IMR-90 (cell line): Measurements from ENCODE around the gene CSTB. TPM values are rescaled to one million over a fixed set of nuclear protein-coding genes. Genes with fewer than 3 reads are reported as not detected.

ENCODE experiments used
- ATAC-seq: fragments of 200-7000 bp; cut with Tn5 transposase; 2 replicates; pipeline ENCODE4 v1.9.1; 2020; ENCODE audit warnings: low read depth, mild to moderate bottlenecking, moderate library complexity
- BruUV-seq: library from RNA; stranded (reverse); fragments of 400-500 nt; replicated peaks from 2 replicates; lab custom pipeline; 2021; lab: Mats Ljungman, UMichigan
- CTCF ChIA-PET: fragments of 300-600 bp; formaldehyde crosslinking; extraction: SDS; loops from one replicate; lab custom pipeline; 2021; ENCODE audit warnings: antibody characterized with exemption; lab: Yijun Ruan, JAX
- POLR2A ChIA-PET: fragments of 300-600 bp; sonication (Branson Sonifier 250); formaldehyde crosslinking; loops from one replicate; lab custom pipeline; 2022; ENCODE audit warnings: antibody characterized with exemption; ENCODE audit not compliant: unreplicated experiment; lab: Charles Lee
- DNase-seq: peaks from one replicate; pipeline ENCODE4 v3.0.0; 2013
- H2AFZ ChIP-seq: replicated peaks from 2 replicates; pipeline ENCODE3; 2013; ENCODE audit warnings: low read length, mild to moderate bottlenecking; ENCODE audit not compliant: poor library complexity
- H2AK5ac ChIP-seq: 2 replicates; pipeline ENCODE4 v1.6.1; 2013; ENCODE audit warnings: low read depth, low read length, inconsistent platforms
- H2AK9ac ChIP-seq: replicated peaks from 2 replicates; pipeline ENCODE3; 2013; ENCODE audit warnings: mild to moderate bottlenecking, low read depth, low read length, moderate library complexity; ENCODE audit not compliant: poor library complexity
- H2BK120ac ChIP-seq: 2 replicates; pipeline ENCODE4 v1.6.1; 2013; ENCODE audit warnings: low read depth, low read length, inconsistent platforms
- H2BK15ac ChIP-seq: 3 replicates; pipeline ENCODE4 v1.6.1; 2013; ENCODE audit warnings: low read depth, low read length, inconsistent platforms
- H2BK20ac ChIP-seq: 2 replicates; pipeline ENCODE4 v1.6.1; 2013; ENCODE audit warnings: low read depth, mild to moderate bottlenecking, inconsistent platforms, low read length, moderate library complexity
- H2BK5ac ChIP-seq: 2 replicates; pipeline ENCODE4 v1.6.1; 2013; ENCODE audit warnings: mild to moderate bottlenecking, low read depth, low read length, inconsistent platforms; ENCODE audit not compliant: poor library complexity, severe bottlenecking
- H3K14ac ChIP-seq: replicated peaks from 2 replicates; pipeline ENCODE4 v1.6.1; 2013; ENCODE audit warnings: low read depth, low read length, inconsistent platforms
- H3K18ac ChIP-seq: 2 replicates; pipeline ENCODE4 v1.6.1; 2013; ENCODE audit warnings: low read depth, low read length, control low read depth
- H3K23ac ChIP-seq: 2 replicates; pipeline ENCODE4 v1.6.1; 2013; ENCODE audit warnings: low read depth, low read length, inconsistent platforms
- H3K27ac ChIP-seq: 2 replicates; pipeline ENCODE4 v1.5.1; 2013; ENCODE audit warnings: mild to moderate bottlenecking, control low read depth, low read length; ENCODE audit not compliant: insufficient read depth
- H3K27me3 ChIP-seq: 2 replicates; pipeline ENCODE4 v1.6.1; 2013; ENCODE audit warnings: low read length; ENCODE audit not compliant: control insufficient read depth, insufficient read depth
- H3K36me3 ChIP-seq: 2 replicates; pipeline ENCODE4 v1.6.1; 2013; ENCODE audit warnings: low read length, mixed read lengths; ENCODE audit not compliant: control insufficient read depth, insufficient read depth
- H3K4ac ChIP-seq: 2 replicates; pipeline ENCODE4 v1.6.1; 2013; ENCODE audit warnings: low read depth, low read length, inconsistent platforms
- H3K4me1 ChIP-seq: 2 replicates; pipeline ENCODE4 v1.6.1; 2013; ENCODE audit warnings: low read length, mixed read lengths; ENCODE audit not compliant: control insufficient read depth, insufficient read depth
- H3K4me2 ChIP-seq: 2 replicates; pipeline ENCODE4 v1.6.1; 2013; ENCODE audit warnings: low read depth, mild to moderate bottlenecking, control low read depth, low read length, moderate library complexity
- H3K4me3 ChIP-seq: 2 replicates; pipeline ENCODE4 v1.5.1; 2013; ENCODE audit warnings: low read depth, mild to moderate bottlenecking, control low read depth, low read length, moderate library complexity; ENCODE audit not compliant: insufficient read depth
- H3K56ac ChIP-seq: 2 replicates; pipeline ENCODE4 v1.6.1; 2013; ENCODE audit warnings: low read length, inconsistent platforms; ENCODE audit not compliant: insufficient read depth; ENCODE audit errors: extremely low read depth
- H3K79me1 ChIP-seq, 2 experiments: 2 replicates each; pipeline ENCODE4 v1.6.1; 2013; ENCODE audit warnings: low read length in 2 of 2, inconsistent platforms in 1 of 2, low read depth in 1 of 2
- H3K9ac ChIP-seq: 2 replicates; pipeline ENCODE4 v1.6.1; 2013; ENCODE audit warnings: low read depth, low read length, control low read depth
- H3K9me1 ChIP-seq: 2 replicates; pipeline ENCODE4 v1.6.1; 2013; ENCODE audit warnings: low read length, inconsistent platforms; ENCODE audit not compliant: insufficient read depth
- H3K9me3 ChIP-seq: 2 replicates; pipeline ENCODE4 v1.6.1; 2013; ENCODE audit warnings: low read length; ENCODE audit not compliant: control insufficient read depth, insufficient read depth
- H4K20me1 ChIP-seq: 2 replicates; pipeline ENCODE4 v1.6.1; 2013; ENCODE audit warnings: low read length, inconsistent platforms; ENCODE audit not compliant: insufficient read depth
- H4K5ac ChIP-seq: 2 replicates; pipeline ENCODE4 v1.6.1; 2013; ENCODE audit warnings: mild to moderate bottlenecking, low read depth, low read length, control low read depth
- H4K8ac ChIP-seq, 2 experiments: 2 replicates each; pipeline ENCODE4 v1.6.1; 2013; ENCODE audit warnings: low read depth in 2 of 2, low read length in 2 of 2, control low read depth in 1 of 2, inconsistent platforms in 1 of 2
- H4K91ac ChIP-seq: 2 replicates; pipeline ENCODE4 v1.6.1; 2013; ENCODE audit warnings: low read depth, low read length, inconsistent platforms; ENCODE audit not compliant: insufficient read depth
- CEBPB ChIP-seq: IDR thresholded peaks from 2 replicates; pipeline ENCODE4 v1.6.1; 2012; ENCODE audit warnings: low read depth, low read length, improper control_type of control experiment
- MAZ ChIP-seq: IDR thresholded peaks from 2 replicates; pipeline ENCODE4 v1.6.1; 2012; ENCODE audit warnings: low read depth, mild to moderate bottlenecking, low read length, improper control_type of control experiment, moderate library complexity, borderline replicate concordance
- WGBS, 2 experiments: methylation state at CpG; one replicate each; pipeline versions ENCODE4 v1.1.5 to v1.1.7; 2013; ENCODE audit warnings: missing lambda C conversion rate in 2 of 2; ENCODE audit not compliant: insufficient read length in 1 of 2; ENCODE audit errors: extremely low coverage in 2 of 2; 5-methylcytosine and 5-hydroxymethylcytosine counted together
- dilution Hi-C: fragments of 300-500 bp; cut with HindIII; formaldehyde crosslinking; loops from one replicate; pipeline ENCODE4 v1.14.3; 2018; ENCODE audit warnings: low sequenced_read_pairs; ENCODE audit not compliant: unreplicated experiment
- in situ Hi-C: fragments of 300-500 bp; cut with MboI; formaldehyde crosslinking; loops from 3 replicates; pipeline ENCODE4 v1.14.3; 2019; ENCODE audit warnings: low sequenced_read_pairs, inconsistent platforms, mixed read lengths
- intact Hi-C: fragments of 100-400 bp; cut with micrococcal nuclease; formaldehyde crosslinking; loops from 2 replicates; pipeline ENCODE4 v1.10.0; 2022
- polyA plus RNA-seq, 3 experiments: library from polyadenylated mRNA; depleted of rRNA; stranded (reverse); fragments of >200 nt; gene quantifications; 2 replicates each; pipeline ENCODE4 v1.2.3, GENCODE V29; 2012; ENCODE audit warnings: low replicate concordance in 1 of 3
- total RNA-seq: library from RNA; depleted of rRNA; stranded (reverse); fragments of >200 nt; gene quantifications from 2 replicates; pipeline ENCODE4 v1.2.3, GENCODE V29; 2012

The CSTB gene
- total and polyA plus RNA-seq, 2 of the 4 experiments (the other 2 are of a cell fraction): 6.1 to 71.7 TPM

DNA sequence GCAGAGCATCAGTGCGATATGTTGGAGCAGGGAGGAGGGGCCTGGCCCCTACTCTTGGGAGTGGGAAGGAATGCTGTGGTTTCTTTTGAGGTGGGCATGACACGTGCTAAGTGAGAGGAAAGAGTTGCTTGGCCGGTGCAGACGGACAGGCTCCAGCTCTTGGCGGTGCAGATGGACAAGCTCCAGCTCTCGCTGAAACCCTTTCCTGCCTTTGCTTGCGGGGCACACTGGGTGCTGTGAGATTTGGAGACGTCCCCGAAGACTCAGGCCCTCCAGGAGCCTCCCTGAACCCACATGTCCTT, 41.2 kb downstream of the CSTB start (continued):
- TF ChIP-seq CEBPB: no peak

DNA sequence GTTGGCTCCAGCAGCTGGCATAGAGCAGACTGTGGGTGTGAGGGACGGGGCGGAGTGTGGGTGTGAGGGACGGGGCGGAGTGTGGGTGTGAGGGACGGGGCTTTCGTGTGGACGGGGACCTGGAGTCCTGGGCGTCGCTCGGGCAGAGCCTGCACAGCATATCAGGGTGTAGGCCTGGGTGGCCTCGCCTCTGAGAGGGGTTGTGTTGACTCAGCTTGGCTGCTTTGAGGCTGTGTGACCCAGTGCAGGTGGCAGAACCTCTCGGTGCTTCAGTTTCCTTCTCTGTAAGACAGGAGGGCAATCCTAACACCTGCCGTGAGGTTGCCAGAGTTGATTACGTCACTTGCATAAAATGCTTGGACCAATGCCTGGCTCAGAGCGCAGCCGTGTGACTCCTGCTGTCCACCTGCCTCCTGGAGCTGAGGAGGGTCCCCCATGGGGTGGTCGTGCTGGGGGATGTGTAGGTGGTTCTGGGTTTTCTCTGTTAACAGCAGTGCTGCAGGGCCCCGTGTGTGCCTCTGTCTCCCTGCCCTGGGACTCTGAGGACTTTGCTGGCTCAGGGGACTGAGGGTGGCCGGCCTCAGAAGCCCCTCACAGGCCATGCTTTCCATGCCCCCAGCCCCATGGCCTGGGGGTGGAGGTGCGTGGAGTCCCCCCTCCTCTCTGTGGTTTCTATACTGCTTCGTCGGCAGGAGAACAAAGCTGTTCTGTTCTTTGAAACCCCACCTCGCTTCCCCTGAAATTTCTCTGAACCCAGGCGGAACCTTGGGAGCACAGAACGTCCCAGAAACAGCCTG, 41.8 kb downstream of the CSTB start:
- Histone ChIP-seq H2AFZ (peak overlapping the region; percentile 69), H3K14ac (no peak overlapping the region), H3K9me1 (peaks cover 15% of the 10 kb centered on the region), H3K4me3 (no peak overlapping the region), H2BK120ac (no peak overlapping the region), H3K36me3 (peaks cover 19% of the 10 kb centered on the region), H3K27ac (no peak overlapping the region), H3K9ac (no peak overlapping the region), H4K8ac (no peak overlapping the region; a peak in 1 of 4 replicates), H2BK15ac (no peak overlapping the region), H3K27me3 (no peaks in the 10 kb centered on the region), H4K20me1 (peaks cover 61% of the 10 kb centered on the region), H3K23ac (no peak overlapping the region), H3K79me1 (peaks cover 20 to 94% of the 10 kb centered on the region in 2 experiments), H4K5ac (no peak overlapping the region), H3K4me1 (peaks cover 23% of the 10 kb centered on the region), H3K4me2 (peak overlapping the region; percentile 14; the same call in 1 of the 2 replicates), H2AK5ac (peak overlapping the region; percentile 4; the same call in 1 of the 2 replicates), H3K4ac (no peak overlapping the region; the same call in 1 of the 2 replicates), H2BK5ac (no peak overlapping the region), H3K56ac (no peak overlapping the region), H2BK20ac (no peak overlapping the region), H4K91ac (no peak overlapping the region; the same call in 1 of the 2 replicates), H3K18ac (no peak overlapping the region), H3K9me3 (no peaks in the 10 kb centered on the region), H2AK9ac (peak overlapping the region; percentile 88)
- dilution Hi-C loops (no loop called here), intact Hi-C loops (loop anchor here (1.0 kb wide), 1 partner anchor 42 kb away; the partner anchor contains the start of gene CSTB), in situ Hi-C loops (no loop called here)
- DNase-seq (no peak), ATAC-seq (no peak)
- no CpG with 5 or more reads among the region's 25 CpGs for WGBS, 2 experiments
- CTCF ChIA-PET: no interaction called here
- no TSS peak for BruUV-seq
- POLR2A ChIA-PET: no interaction called here
- TF ChIP-seq MAZ: no peak
- TF ChIP-seq CEBPB: peak; percentile 56; the same call in 1 of the 2 replicates
